Astrocyte (in vitro differentiated cells and primary cell): ENCODE measurements around the gene CNTNAP5. TPM values are rescaled to one million over a fixed set of nuclear protein-coding genes. Genes with fewer than 3 reads are reported as not detected.
"Not testable (repeated sequence)": the region's sequence is repeated elsewhere in the genome, so short reads cannot be mapped to it uniquely, and the experiment has no call there.

Source experiments
- DNase-seq: peaks from one replicate; pipeline ENCODE4 v3.0.0-alpha.2; 2010; ENCODE audit warnings: low read depth
- FAIRE-seq: peaks from 2 replicates; lab custom pipeline; 2011; peaks lifted over from hg19 to GRCh38; lab: Jason Lieb, UNC
- H2AFZ ChIP-seq: 2 replicates; pipeline ENCODE4 v1.6.0; 2012; ENCODE audit warnings: low read depth, low read length, inconsistent platforms
- H3K27ac ChIP-seq: 2 replicates; pipeline ENCODE4 v1.5.1; 2011; ENCODE audit warnings: low read depth, low read length, inconsistent platforms
- H3K27me3 ChIP-seq: 2 replicates; pipeline ENCODE4 v1.6.0; 2011; ENCODE audit warnings: low read length, inconsistent platforms; ENCODE audit not compliant: insufficient read depth
- H3K36me3 ChIP-seq: 2 replicates; pipeline ENCODE4 v1.5.1; 2011; ENCODE audit warnings: low read length, inconsistent platforms; ENCODE audit not compliant: insufficient read depth
- H3K4me1 ChIP-seq: 2 replicates; pipeline ENCODE4 v1.5.1; 2011; ENCODE audit warnings: low read length, inconsistent platforms; ENCODE audit not compliant: insufficient read depth
- H3K4me2 ChIP-seq: 2 replicates; pipeline ENCODE4 v1.6.0; 2012; ENCODE audit warnings: low read length, inconsistent platforms
- H3K4me3 ChIP-seq: 2 replicates; pipeline ENCODE4 v1.5.1; 2011; ENCODE audit warnings: low read depth, mild to moderate bottlenecking, low read length, inconsistent platforms; ENCODE audit not compliant: insufficient read depth
- H3K79me2 ChIP-seq: 2 replicates; pipeline ENCODE4 v1.6.0; 2012; ENCODE audit warnings: mild to moderate bottlenecking, low read length, inconsistent platforms; ENCODE audit not compliant: insufficient read depth
- H3K9ac ChIP-seq: 2 replicates; pipeline ENCODE4 v1.6.0; 2012; ENCODE audit warnings: mild to moderate bottlenecking, low read length, inconsistent platforms
- H3K9me3 ChIP-seq: 2 replicates; pipeline ENCODE4 v1.5.1; 2012; ENCODE audit warnings: low read depth, mild to moderate bottlenecking, low read length, inconsistent platforms; ENCODE audit not compliant: insufficient read depth
- H4K20me1 ChIP-seq: 2 replicates; pipeline ENCODE4 v1.6.0; 2012; ENCODE audit warnings: low read length, inconsistent platforms; ENCODE audit not compliant: insufficient read depth
- H3K27ac Mint-ChIP-seq: one replicate; pipeline ENCODE4 v1.8.0; 2021; ENCODE audit warnings: mild to moderate bottlenecking, mixed read lengths; ENCODE audit not compliant: unreplicated experiment
- H3K27me3 Mint-ChIP-seq: one replicate; pipeline ENCODE4 v1.8.0; 2021; ENCODE audit warnings: low read depth, mixed read lengths; ENCODE audit not compliant: unreplicated experiment
- H3K36me3 Mint-ChIP-seq: one replicate; pipeline ENCODE4 v1.8.0; 2021; ENCODE audit warnings: low read depth, mixed read lengths; ENCODE audit not compliant: unreplicated experiment
- H3K4me1 Mint-ChIP-seq: one replicate; pipeline ENCODE4 v1.8.0; 2021; ENCODE audit warnings: low read depth, mixed read lengths; ENCODE audit not compliant: unreplicated experiment
- H3K4me3 Mint-ChIP-seq: one replicate; pipeline ENCODE4 v1.8.0; 2021; ENCODE audit warnings: mild to moderate bottlenecking, moderate library complexity, mixed read lengths; ENCODE audit not compliant: unreplicated experiment
- H3K9me3 Mint-ChIP-seq: one replicate; pipeline ENCODE4 v1.8.0; 2021; ENCODE audit warnings: mild to moderate bottlenecking, mixed read lengths; ENCODE audit not compliant: unreplicated experiment
- EZH2 ChIP-seq: IDR thresholded peaks from 2 replicates; pipeline ENCODE4 v1.6.1; 2012; ENCODE audit warnings: mild to moderate bottlenecking, low read length, inconsistent platforms; ENCODE audit not compliant: insufficient read depth
- total RNA-seq: library from RNA; stranded (reverse); gene quantifications from 2 replicates; pipeline ENCODE4 v1.2.1, GENCODE V29; 2021
- TF ChIP-seq, protein P1 (sequence below): IDR thresholded peaks from 2 replicates; pipeline ENCODE4 v1.5.1; 2011; ENCODE audit warnings: low read depth, mild to moderate bottlenecking, inconsistent platforms, low read length, moderate library complexity; ENCODE audit not compliant: insufficient read depth

Gene CNTNAP5
- total RNA-seq, 1 donor from 2014 or later, result 0.30 TPM

DNA sequence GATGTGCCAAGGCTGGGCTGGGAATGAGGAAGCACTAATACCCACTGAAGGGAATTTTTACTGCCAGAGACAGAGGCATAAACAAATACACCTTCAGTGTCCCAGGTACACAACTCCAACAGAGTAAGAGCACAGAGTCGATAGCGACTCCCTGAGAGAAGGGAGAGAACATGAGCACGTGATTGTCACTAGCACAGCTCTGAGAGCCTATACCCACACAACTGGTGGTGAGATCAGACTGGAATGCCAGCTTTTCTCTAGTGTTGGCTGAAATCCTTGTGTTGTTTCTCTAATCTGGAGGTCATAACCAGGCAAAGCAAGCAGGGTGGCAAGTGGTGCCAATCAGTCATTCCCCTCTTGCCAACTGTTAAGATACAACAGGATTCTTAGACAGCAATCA lies 377.2 kb downstream of the CNTNAP5 start:
- Histone ChIP-seq H3K9me3 (peaks cover 5% of the 10 kb centered on the region), H2AFZ (no peak overlapping the region), H4K20me1 (no peaks in the 10 kb centered on the region), H3K79me2 (no peaks in the 10 kb centered on the region), H3K9ac (no peak overlapping the region), H3K36me3 (no peaks in the 10 kb centered on the region), H3K4me1 (no peaks in the 10 kb centered on the region), H3K4me2 (no peak overlapping the region), H3K4me3 (no peak overlapping the region), H3K27ac (no peak overlapping the region), H3K27me3 (no peaks in the 10 kb centered on the region)
- TF ChIP-seq, protein P1, sequence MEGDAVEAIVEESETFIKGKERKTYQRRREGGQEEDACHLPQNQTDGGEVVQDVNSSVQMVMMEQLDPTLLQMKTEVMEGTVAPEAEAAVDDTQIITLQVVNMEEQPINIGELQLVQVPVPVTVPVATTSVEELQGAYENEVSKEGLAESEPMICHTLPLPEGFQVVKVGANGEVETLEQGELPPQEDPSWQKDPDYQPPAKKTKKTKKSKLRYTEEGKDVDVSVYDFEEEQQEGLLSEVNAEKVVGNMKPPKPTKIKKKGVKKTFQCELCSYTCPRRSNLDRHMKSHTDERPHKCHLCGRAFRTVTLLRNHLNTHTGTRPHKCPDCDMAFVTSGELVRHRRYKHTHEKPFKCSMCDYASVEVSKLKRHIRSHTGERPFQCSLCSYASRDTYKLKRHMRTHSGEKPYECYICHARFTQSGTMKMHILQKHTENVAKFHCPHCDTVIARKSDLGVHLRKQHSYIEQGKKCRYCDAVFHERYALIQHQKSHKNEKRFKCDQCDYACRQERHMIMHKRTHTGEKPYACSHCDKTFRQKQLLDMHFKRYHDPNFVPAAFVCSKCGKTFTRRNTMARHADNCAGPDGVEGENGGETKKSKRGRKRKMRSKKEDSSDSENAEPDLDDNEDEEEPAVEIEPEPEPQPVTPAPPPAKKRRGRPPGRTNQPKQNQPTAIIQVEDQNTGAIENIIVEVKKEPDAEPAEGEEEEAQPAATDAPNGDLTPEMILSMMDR, result no peak
- no peak for TF ChIP-seq EZH2
- Mint-ChIP-seq H3K9me3 (no peaks in the 10 kb centered on the region), H3K27me3 (peaks cover 9% of the 10 kb centered on the region), H3K36me3 (no peaks in the 10 kb centered on the region), H3K27ac (no peak overlapping the region), H3K4me3 (no peak overlapping the region), H3K4me1 (no peaks in the 10 kb centered on the region)
- no peak for DNase-seq
- no peak for FAIRE-seq

DNA sequence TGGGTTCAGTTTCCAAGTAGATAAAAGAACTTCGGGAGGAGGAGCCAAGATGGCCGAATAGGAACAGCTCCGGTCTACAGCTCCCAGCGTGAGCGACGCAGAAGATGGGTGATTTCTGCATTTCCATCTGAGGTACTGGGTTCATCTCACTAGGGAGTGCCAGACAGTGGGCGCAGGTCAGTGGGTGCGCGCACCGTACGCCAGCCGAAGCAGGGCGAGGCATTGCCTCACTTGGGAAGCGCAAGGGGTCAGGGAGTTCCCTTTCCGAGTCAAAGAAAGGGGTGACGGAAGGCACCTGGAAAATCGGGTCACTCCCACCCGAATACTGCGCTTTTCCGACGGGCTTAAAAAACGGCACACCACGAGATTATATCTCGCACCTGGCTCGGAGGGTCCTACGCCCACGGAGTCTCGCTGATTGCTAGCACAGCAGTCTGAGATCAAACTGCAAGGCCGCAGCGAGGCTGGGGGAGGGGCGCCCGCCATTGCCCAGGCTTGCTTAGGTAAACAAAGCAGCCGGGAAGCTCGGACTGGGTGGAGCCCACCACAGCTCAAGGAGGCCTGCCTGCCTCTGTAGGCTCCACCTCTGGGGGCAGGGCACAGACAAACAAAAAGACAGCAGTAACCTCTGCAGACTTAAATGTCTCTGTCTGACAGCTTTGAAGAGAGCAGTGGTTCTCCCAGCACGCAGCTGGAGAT lies 382.9 kb downstream of the CNTNAP5 start:
- not testable (repeated sequence) for H3K36me3 ChIP-seq, H3K27ac Mint-ChIP-seq, H3K9me3 ChIP-seq, H3K79me2 ChIP-seq, H4K20me1 ChIP-seq, H2AFZ ChIP-seq, H3K9me3 Mint-ChIP-seq, H3K36me3 Mint-ChIP-seq, DNase-seq, H3K4me3 ChIP-seq, H3K27ac ChIP-seq, H3K9ac ChIP-seq, H3K4me3 Mint-ChIP-seq, H3K4me2 ChIP-seq, H3K27me3 Mint-ChIP-seq, H3K27me3 ChIP-seq, H3K4me1 ChIP-seq, H3K4me1 Mint-ChIP-seq, FAIRE-seq

DNA sequence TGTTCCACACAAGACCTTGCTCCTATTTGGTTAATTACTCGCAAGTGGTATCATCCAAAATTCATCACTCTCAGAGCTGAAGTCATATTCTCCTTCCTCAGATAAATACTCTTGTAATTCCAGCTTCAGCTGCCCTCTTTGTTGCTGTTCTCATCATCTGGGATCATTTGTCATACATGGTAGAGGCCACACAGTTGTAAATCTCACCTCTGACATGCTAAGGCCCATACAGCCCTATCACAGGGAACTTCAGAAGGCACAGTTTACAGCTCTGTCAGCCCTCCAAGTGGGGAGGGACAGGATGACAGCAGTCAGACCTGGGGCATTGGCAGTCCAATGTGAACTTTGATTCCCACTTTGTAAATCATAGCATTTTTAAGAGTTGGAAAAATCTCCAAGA lies 399.0 kb downstream of the CNTNAP5 start:
- Histone ChIP-seq H3K4me2 (no peak overlapping the region), H3K27ac (no peak overlapping the region), H3K36me3 (no peaks in the 10 kb centered on the region), H3K4me3 (no peak overlapping the region), H3K27me3 (no peaks in the 10 kb centered on the region), H4K20me1 (no peaks in the 10 kb centered on the region), H3K79me2 (no peaks in the 10 kb centered on the region), H2AFZ (no peak overlapping the region), H3K9me3 (peaks cover 7% of the 10 kb centered on the region), H3K4me1 (no peaks in the 10 kb centered on the region), H3K9ac (no peak overlapping the region)
- Mint-ChIP-seq H3K27ac (no peak overlapping the region), H3K27me3 (peaks cover 5% of the 10 kb centered on the region), H3K4me1 (no peaks in the 10 kb centered on the region), H3K9me3 (no peaks in the 10 kb centered on the region), H3K36me3 (no peaks in the 10 kb centered on the region), H3K4me3 (no peak overlapping the region)
- DNase-seq (no peak), FAIRE-seq (no peak)
- TF ChIP-seq, protein P1, result no peak
- TF ChIP-seq EZH2, result no peak
